ENCODE measurements around the gene POLR2E. TPM values are rescaled to one million over a fixed set of nuclear protein-coding genes. Genes with fewer than 3 reads are reported as not detected.

The POLR2E gene
- polyA plus RNA-seq, 1 donor from 2014 or later: 172 TPM

DNA sequence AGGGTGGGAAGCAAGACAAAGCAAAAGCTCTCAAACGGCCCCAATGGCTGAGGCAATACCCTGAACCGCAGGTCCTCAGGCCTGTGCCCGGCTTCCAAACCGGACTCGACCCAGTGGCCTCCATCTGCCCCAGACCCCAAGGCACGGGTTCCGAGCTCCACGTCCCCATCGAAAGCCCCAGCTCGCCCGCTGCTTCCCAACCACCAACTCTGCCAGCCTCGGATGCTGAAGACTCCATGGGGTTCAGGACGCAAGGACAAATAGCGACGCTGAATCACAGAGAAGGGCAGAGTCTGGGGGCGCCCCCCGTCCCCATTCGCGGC, 559 bp downstream of the POLR2E start:
- Histone ChIP-seq H3K27ac (ENCODE audit: low read length) (peak overlapping the region; percentile 67), H3K36me3 (ENCODE audit: insufficient read depth, low read length) (no peaks in the 10 kb centered on the region), H2AFZ (ENCODE audit: low read depth, low read length) (no peak overlapping the region), H3K4me2 (ENCODE audit: low read length) (peak overlapping the region; percentile 65), H3K79me2 (replicated peaks; ENCODE audit: insufficient read depth, low read length) (peaks cover 14% of the 10 kb centered on the region), H3K4me3 (ENCODE audit: low read length) (peak overlapping the region; percentile 95), H3K9me3 (ENCODE audit: low read length) (no peaks in the 10 kb centered on the region), H4K20me1 (ENCODE audit: insufficient read depth) (peaks cover 3% of the 10 kb centered on the region), H3F3A (ENCODE audit: insufficient read depth, low read length, poor library complexity, severe bottlenecking) (no peaks in the 10 kb centered on the region), H3K9ac (ENCODE audit: low read length) (peak overlapping the region; percentile 85), H3K27me3 (ENCODE audit: insufficient read depth, low read depth, low read length) (no peaks in the 10 kb centered on the region), H3K9me2 (ENCODE audit: insufficient read depth, low read length) (no peaks in the 10 kb centered on the region)
- TF ChIP-seq EP300 (conservative IDR thresholded peaks at IDR 0.05; ENCODE audit: poor library complexity, severe bottlenecking): no peak
- TF ChIP-seq SMC3 (conservative IDR thresholded peaks at IDR 0.05; ENCODE audit: poor library complexity): no peak
- TF ChIP-seq RAD21 (conservative IDR thresholded peaks at IDR 0.05): no peak
- TF ChIP-seq, protein P1, sequence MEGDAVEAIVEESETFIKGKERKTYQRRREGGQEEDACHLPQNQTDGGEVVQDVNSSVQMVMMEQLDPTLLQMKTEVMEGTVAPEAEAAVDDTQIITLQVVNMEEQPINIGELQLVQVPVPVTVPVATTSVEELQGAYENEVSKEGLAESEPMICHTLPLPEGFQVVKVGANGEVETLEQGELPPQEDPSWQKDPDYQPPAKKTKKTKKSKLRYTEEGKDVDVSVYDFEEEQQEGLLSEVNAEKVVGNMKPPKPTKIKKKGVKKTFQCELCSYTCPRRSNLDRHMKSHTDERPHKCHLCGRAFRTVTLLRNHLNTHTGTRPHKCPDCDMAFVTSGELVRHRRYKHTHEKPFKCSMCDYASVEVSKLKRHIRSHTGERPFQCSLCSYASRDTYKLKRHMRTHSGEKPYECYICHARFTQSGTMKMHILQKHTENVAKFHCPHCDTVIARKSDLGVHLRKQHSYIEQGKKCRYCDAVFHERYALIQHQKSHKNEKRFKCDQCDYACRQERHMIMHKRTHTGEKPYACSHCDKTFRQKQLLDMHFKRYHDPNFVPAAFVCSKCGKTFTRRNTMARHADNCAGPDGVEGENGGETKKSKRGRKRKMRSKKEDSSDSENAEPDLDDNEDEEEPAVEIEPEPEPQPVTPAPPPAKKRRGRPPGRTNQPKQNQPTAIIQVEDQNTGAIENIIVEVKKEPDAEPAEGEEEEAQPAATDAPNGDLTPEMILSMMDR (IDR thresholded peaks at IDR 0.05; ENCODE audit: poor library complexity, severe bottlenecking): no peak
- no peak for TF ChIP-seq MXI1 (conservative IDR thresholded peaks at IDR 0.05; ENCODE audit: poor library complexity, severe bottlenecking)
- TF ChIP-seq EZH2 (IDR thresholded peaks at IDR 0.05; ENCODE audit: borderline replicate concordance, insufficient read depth, low read length, poor library complexity, severe bottlenecking): no peak
- TF ChIP-seq TAF1 (IDR thresholded peaks at IDR 0.05; ENCODE audit: low read depth): no peak
- no peak for TF ChIP-seq POLR2AphosphoS5 (IDR thresholded peaks at IDR 0.05)
- TF ChIP-seq, protein P2, sequence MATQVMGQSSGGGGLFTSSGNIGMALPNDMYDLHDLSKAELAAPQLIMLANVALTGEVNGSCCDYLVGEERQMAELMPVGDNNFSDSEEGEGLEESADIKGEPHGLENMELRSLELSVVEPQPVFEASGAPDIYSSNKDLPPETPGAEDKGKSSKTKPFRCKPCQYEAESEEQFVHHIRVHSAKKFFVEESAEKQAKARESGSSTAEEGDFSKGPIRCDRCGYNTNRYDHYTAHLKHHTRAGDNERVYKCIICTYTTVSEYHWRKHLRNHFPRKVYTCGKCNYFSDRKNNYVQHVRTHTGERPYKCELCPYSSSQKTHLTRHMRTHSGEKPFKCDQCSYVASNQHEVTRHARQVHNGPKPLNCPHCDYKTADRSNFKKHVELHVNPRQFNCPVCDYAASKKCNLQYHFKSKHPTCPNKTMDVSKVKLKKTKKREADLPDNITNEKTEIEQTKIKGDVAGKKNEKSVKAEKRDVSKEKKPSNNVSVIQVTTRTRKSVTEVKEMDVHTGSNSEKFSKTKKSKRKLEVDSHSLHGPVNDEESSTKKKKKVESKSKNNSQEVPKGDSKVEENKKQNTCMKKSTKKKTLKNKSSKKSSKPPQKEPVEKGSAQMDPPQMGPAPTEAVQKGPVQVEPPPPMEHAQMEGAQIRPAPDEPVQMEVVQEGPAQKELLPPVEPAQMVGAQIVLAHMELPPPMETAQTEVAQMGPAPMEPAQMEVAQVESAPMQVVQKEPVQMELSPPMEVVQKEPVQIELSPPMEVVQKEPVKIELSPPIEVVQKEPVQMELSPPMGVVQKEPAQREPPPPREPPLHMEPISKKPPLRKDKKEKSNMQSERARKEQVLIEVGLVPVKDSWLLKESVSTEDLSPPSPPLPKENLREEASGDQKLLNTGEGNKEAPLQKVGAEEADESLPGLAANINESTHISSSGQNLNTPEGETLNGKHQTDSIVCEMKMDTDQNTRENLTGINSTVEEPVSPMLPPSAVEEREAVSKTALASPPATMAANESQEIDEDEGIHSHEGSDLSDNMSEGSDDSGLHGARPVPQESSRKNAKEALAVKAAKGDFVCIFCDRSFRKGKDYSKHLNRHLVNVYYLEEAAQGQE (IDR thresholded peaks at IDR 0.05; ENCODE audit: borderline replicate concordance): no peak

DNA sequence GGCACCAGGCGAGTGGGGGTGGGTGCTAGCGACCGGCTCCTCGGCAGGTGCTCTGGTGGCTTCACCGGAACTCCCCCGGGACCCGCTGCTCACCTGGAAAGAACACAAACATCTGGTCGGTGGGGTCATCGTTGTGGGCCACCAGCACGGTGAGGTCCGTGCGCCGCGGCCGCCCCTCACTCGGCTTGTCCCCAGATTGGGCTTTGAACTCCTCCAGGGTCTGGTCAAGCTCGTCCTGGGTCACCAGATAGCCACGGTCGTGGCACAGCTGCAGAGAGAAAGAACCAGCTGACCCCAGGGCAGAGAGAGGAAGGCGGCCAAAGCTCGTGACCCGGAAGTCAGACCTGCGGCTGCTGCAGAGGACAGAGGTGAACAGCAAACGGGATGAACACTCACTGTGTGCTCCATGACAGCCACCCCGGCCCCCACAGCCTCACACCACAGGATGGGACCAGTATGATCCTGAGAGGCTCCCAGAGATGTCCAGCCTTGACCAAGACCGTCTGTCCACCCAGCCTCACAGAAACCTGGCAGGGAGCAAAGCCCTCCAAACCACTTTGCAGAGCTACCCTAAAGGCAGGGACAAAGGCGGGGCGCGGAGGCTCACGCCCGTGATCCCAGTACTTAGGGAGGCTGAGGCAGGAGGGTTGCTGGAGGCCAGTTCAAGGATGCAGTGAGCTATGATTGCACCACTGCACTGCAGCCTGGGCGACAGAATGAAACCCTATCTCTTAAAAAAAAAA, 1.2 kb downstream of the POLR2E start:
- peak overlapping the region; percentile 65 for H3K4me2 ChIP-seq (ENCODE audit: low read length)
- H3K9me3 ChIP-seq (ENCODE audit: low read length): no peaks in the 10 kb centered on the region
- TF ChIP-seq, protein P1 (IDR thresholded peaks at IDR 0.05; ENCODE audit: poor library complexity, severe bottlenecking): no peak
- TF ChIP-seq EZH2 (IDR thresholded peaks at IDR 0.05; ENCODE audit: borderline replicate concordance, insufficient read depth, low read length, poor library complexity, severe bottlenecking) (no peak), RAD21 (conservative IDR thresholded peaks at IDR 0.05) (no peak), TAF1 (IDR thresholded peaks at IDR 0.05; ENCODE audit: low read depth) (no peak), POLR2AphosphoS5 (IDR thresholded peaks at IDR 0.05) (no peak), SMC3 (conservative IDR thresholded peaks at IDR 0.05; ENCODE audit: poor library complexity) (no peak), EP300 (conservative IDR thresholded peaks at IDR 0.05; ENCODE audit: poor library complexity, severe bottlenecking) (no peak), MXI1 (conservative IDR thresholded peaks at IDR 0.05; ENCODE audit: poor library complexity, severe bottlenecking) (no peak)
- TF ChIP-seq, protein P2 (IDR thresholded peaks at IDR 0.05; ENCODE audit: borderline replicate concordance): no peak
- H3K27ac ChIP-seq (ENCODE audit: low read length): peak overlapping the region; percentile 67
- peak overlapping the region; percentile 95 for H3K4me3 ChIP-seq (ENCODE audit: low read length)
- no peaks in the 10 kb centered on the region for H3F3A ChIP-seq (ENCODE audit: insufficient read depth, low read length, poor library complexity, severe bottlenecking)
- no peak overlapping the region for H2AFZ ChIP-seq (ENCODE audit: low read depth, low read length)
- no peaks in the 10 kb centered on the region for H3K27me3 ChIP-seq (ENCODE audit: insufficient read depth, low read depth, low read length)
- H3K36me3 ChIP-seq (ENCODE audit: insufficient read depth, low read length): no peaks in the 10 kb centered on the region
- peaks cover 14% of the 10 kb centered on the region for H3K79me2 ChIP-seq (replicated peaks; ENCODE audit: insufficient read depth, low read length)
- peak overlapping the region; percentile 85 for H3K9ac ChIP-seq (ENCODE audit: low read length)
- H3K9me2 ChIP-seq (ENCODE audit: insufficient read depth, low read length): no peaks in the 10 kb centered on the region
- peaks cover 3% of the 10 kb centered on the region for H4K20me1 ChIP-seq (ENCODE audit: insufficient read depth)
